ENCODE measurements around the gene FPR1. TPM values are rescaled to one million over a fixed set of nuclear protein-coding genes. Genes with fewer than 3 reads are reported as not detected.

FPR1 gene
- total and polyA plus RNA-seq, 2 of the 8 experiments (the other 6 are each of a cell fraction or from before 2014, with no cell fraction given): 0.11 TPM; not detected in 1

- POLR2A ChIA-PET (ENCODE audit: partially characterized antibody): no interaction called here
- no peak overlapping the region for H3K9ac ChIP-seq (replicated peaks in 1 of 4; ENCODE audit: extremely low read depth in 1 of 4, low read depth in 3 of 4, low read length in 3 of 4)
- no peak overlapping the region for H2AFZ ChIP-seq (ENCODE audit: low read length)
- no peaks in the 10 kb centered on the region for H3K27me3 ChIP-seq (replicated peaks in 1 of 4; ENCODE audit: control insufficient read depth in 3 of 4, extremely low read depth in 1 of 4, insufficient read depth in 3 of 4, low read length in 3 of 4)
- peaks cover 6 to 9% of the 10 kb centered on the region in 2 experiments; a peak in 3 of 4 replicates for H3K9me3 ChIP-seq (ENCODE audit: insufficient read depth in 2 of 2, low read depth in 1 of 2, low read length in 1 of 2)
- H4K91ac ChIP-seq (replicated peaks; ENCODE audit: insufficient read length, low read length): no peak overlapping the region
- WGBS, 2 experiments (ENCODE audit: extremely low coverage in 1 of 2, insufficient coverage in 1 of 2, insufficient read length in 1 of 2, insufficient replicate concordance in 2 of 2, low coverage in 1 of 2, low lambda C conversion rate in 2 of 2, missing lambda C conversion rate in 1 of 2): 94% methylated on average over 2 of the region's 2 CpGs; no CpG with 5 or more reads in 1 of the 2 experiments
- no peak overlapping the region for H2BK20ac ChIP-seq (ENCODE audit: low read length)
- no peak overlapping the region for H4K5ac ChIP-seq (ENCODE audit: insufficient read length, low read depth, low read length)
- no peaks in the 10 kb centered on the region; the same call in 1 of the 2 replicates for H3K23me2 ChIP-seq (ENCODE audit: low read depth, low read length)
- no peak overlapping the region for H2BK15ac ChIP-seq (ENCODE audit: low read length)
- H3K27ac ChIP-seq (ENCODE audit: low read depth, low read length): no peak overlapping the region
- H3K56ac ChIP-seq (replicated peaks; ENCODE audit: insufficient read length, low read depth, low read length): no peak overlapping the region
- no peaks in the 10 kb centered on the region for H4K20me1 ChIP-seq (replicated peaks in 1 of 2; ENCODE audit: control insufficient read depth in 1 of 2, insufficient read depth in 2 of 2, low read length in 2 of 2)
- no peaks in the 10 kb centered on the region for H3K4me1 ChIP-seq (replicated peaks in 1 of 4; ENCODE audit: control insufficient read depth in 3 of 4, insufficient read depth in 4 of 4, low read length in 3 of 4)
- H3K23ac ChIP-seq (ENCODE audit: insufficient read length): no peak overlapping the region
- no peak overlapping the region for H4K8ac ChIP-seq (ENCODE audit: extremely low read depth, insufficient read depth, low read length)
- no peak overlapping the region for H3K14ac ChIP-seq (ENCODE audit: insufficient read length)
- H2BK12ac ChIP-seq (ENCODE audit: low read depth, low read length): no peak overlapping the region
- no peak overlapping the region for H2BK5ac ChIP-seq (ENCODE audit: low read depth, low read length)
- DNase-seq (ENCODE audit: low read depth in 1 of 2, low spot score in 2 of 2) (no peak), FAIRE-seq (no peak)
- no peaks in the 10 kb centered on the region for H3K36me3 ChIP-seq (ENCODE audit: control insufficient read depth in 2 of 4, insufficient read depth in 4 of 4, low read length in 3 of 4)
- no peak overlapping the region for H3K4me2 ChIP-seq (ENCODE audit: insufficient read depth in 1 of 2, low read depth in 2 of 2, low read length in 2 of 2)
- CTCF ChIA-PET (ENCODE audit: partially characterized antibody): interaction anchor here (1.6 kb wide), 1 partner anchor 10 kb away, joined by 7 read pairs; no protein-coding TSS in a partner anchor
- H2BK120ac ChIP-seq (replicated peaks; ENCODE audit: low read depth, low read length): no peak overlapping the region
- H3K4me3 ChIP-seq (ENCODE audit: extremely low read depth in 1 of 4, insufficient read depth in 2 of 4, low read depth in 3 of 4, low read length in 4 of 4): no peak overlapping the region
- no peaks in the 10 kb centered on the region for H3K79me2 ChIP-seq (ENCODE audit: control insufficient read depth in 1 of 2, insufficient read depth in 2 of 2, low read length in 2 of 2)
- H3K79me1 ChIP-seq (ENCODE audit: low read depth, low read length): no peaks in the 10 kb centered on the region
- H3K4ac ChIP-seq (replicated peaks; ENCODE audit: insufficient read length, low read depth, low read length): no peak overlapping the region
- H2AK5ac ChIP-seq (ENCODE audit: low read depth, low read length): no peak overlapping the region
- H3K18ac ChIP-seq (ENCODE audit: extremely low read depth, low read length): no peak overlapping the region
- TF ChIP-seq YY1 (IDR thresholded peaks at IDR 0.05; ENCODE audit: low read depth, low read length) (no peak), BACH1 (IDR thresholded peaks at IDR 0.05; ENCODE audit: low read length) (no peak), ATF2 (IDR thresholded peaks at IDR 0.05; ENCODE audit: low read length) (no peak), CHD1 (IDR thresholded peaks at IDR 0.05; ENCODE audit: low read depth, low read length) (no peak)
- TF ChIP-seq, protein P1, sequence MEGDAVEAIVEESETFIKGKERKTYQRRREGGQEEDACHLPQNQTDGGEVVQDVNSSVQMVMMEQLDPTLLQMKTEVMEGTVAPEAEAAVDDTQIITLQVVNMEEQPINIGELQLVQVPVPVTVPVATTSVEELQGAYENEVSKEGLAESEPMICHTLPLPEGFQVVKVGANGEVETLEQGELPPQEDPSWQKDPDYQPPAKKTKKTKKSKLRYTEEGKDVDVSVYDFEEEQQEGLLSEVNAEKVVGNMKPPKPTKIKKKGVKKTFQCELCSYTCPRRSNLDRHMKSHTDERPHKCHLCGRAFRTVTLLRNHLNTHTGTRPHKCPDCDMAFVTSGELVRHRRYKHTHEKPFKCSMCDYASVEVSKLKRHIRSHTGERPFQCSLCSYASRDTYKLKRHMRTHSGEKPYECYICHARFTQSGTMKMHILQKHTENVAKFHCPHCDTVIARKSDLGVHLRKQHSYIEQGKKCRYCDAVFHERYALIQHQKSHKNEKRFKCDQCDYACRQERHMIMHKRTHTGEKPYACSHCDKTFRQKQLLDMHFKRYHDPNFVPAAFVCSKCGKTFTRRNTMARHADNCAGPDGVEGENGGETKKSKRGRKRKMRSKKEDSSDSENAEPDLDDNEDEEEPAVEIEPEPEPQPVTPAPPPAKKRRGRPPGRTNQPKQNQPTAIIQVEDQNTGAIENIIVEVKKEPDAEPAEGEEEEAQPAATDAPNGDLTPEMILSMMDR (IDR thresholded peaks at IDR 0.05; ENCODE audit: control extremely low read depth in 1 of 3, insufficient read depth in 1 of 3, low read depth in 1 of 3, low read length in 3 of 3): no peak
Measured at GRCh38 chr19:51788029-51788428, 36.4 kb upstream of the FPR1 start.
